Stimulated activated naive CD4-positive, alpha-beta T cell (primary cell): ENCODE data around the gene AKR1A1.
A peak's percentile ranks its signal among the peaks of the same experiment; 100 is the strongest.
"Not testable (repeated sequence)": the region's sequence is repeated elsewhere in the genome, so short reads cannot be mapped to it uniquely, and the experiment has no call there.

Experiments used
- DNase-seq, 6 experiments: peaks; one replicate each; lab custom pipeline; 2025; lab: John Stamatoyannopoulos, UW

Gene AKR1A1

GRCh38 chr1:45550401-45551351 is at the start of gene AKR1A1:
Gene AKR1A1, plus strand, starts transcription at chr1:45550826. Its CDS starts 10,969 bp downstream, at chr1:45561795.
- DNase-seq = peak; percentile 75 to 88 (median 84)

- DNase-seq = no peak
These were observed 49.1 kb upstream of the AKR1A1 start for GRCh38 chr1:45501505-45501859.

- no peak for DNase-seq
These were observed 46.9 kb upstream of the AKR1A1 start for GRCh38 chr1:45503462-45504360.

- DNase-seq = no peak
These were observed 43.4 kb upstream of the AKR1A1 start for GRCh38 chr1:45507195-45507594.

- DNase-seq = no peak
These were observed 42.7 kb upstream of the AKR1A1 start for GRCh38 chr1:45507893-45508292.

- DNase-seq = no peak
These were observed 42.1 kb upstream of the AKR1A1 start for GRCh38 chr1:45508295-45509151.

GRCh38 chr1:45510036-45510971 is 40.3 kb upstream of the AKR1A1 start:
- no peak for DNase-seq

- DNase-seq = no peak
These were observed 39.6 kb upstream of the AKR1A1 start for GRCh38 chr1:45510972-45511527.

- DNase-seq = peak in 5 of 6 experiments; percentile 3 to 58 (median 34)
These were observed 38.0 kb upstream of the AKR1A1 start for GRCh38 chr1:45512641-45513054.

GRCh38 chr1:45513532-45514260 is 36.9 kb upstream of the AKR1A1 start:
- DNase-seq = not testable (repeated sequence)

- DNase-seq = no peak
These were observed 34.6 kb upstream of the AKR1A1 start for GRCh38 chr1:45516036-45516435.

GRCh38 chr1:45516465-45516864 is 34.2 kb upstream of the AKR1A1 start:
- no peak for DNase-seq

GRCh38 chr1:45518366-45518765 is 32.3 kb upstream of the AKR1A1 start:
- not testable (repeated sequence) for DNase-seq

- DNase-seq = no peak
These were observed 31.7 kb upstream of the AKR1A1 start for GRCh38 chr1:45518910-45519309.

GRCh38 chr1:45519774-45520173 is 30.9 kb upstream of the AKR1A1 start:
- not testable (repeated sequence) for DNase-seq

GRCh38 chr1:45521413-45522323 is 29.0 kb upstream of the AKR1A1 start, which contains the start of gene PRDX1:
Gene PRDX1, minus strand, starts transcription at chr1:45521884. Its CDS starts 2,841 bp downstream, at chr1:45519043.
- DNase-seq = peak; percentile 86 to 95 (median 92)

GRCh38 chr1:45522324-45523104 is 28.1 kb upstream of the AKR1A1 start:
- DNase-seq = no peak
